Ovary (tissue), 9 donors: Measurements from ENCODE around the gene ILDR2. TPM values are rescaled to one million over a fixed set of nuclear protein-coding genes. Genes with fewer than 3 reads are reported as not detected.

Source experiments
- DNase-seq, 5 donors: peaks; one replicate each; pipeline ENCODE4 v3.0.0-alpha.2; 2019 to 2020
- H3K27ac ChIP-seq, 2 donors: fragments of 200-600 bp; one replicate each; pipeline versions ENCODE4 v1.5.1 to v1.8.0; 2019 to 2022
- H3K27me3 ChIP-seq: fragments of 200-600 bp; one replicate; pipeline ENCODE4 v1.8.0; 2022
- H3K36me3 ChIP-seq: fragments of 200-600 bp; sonication (generic); one replicate; pipeline ENCODE4 v1.5.1; 2019
- H3K4me1 ChIP-seq: one replicate; pipeline ENCODE4 v1.8.1; 2013; ENCODE audit warnings: mild to moderate bottlenecking, moderate library complexity; ENCODE audit not compliant: insufficient read depth
- H3K4me3 ChIP-seq: fragments of 200-600 bp; sonication (generic); one replicate; pipeline ENCODE4 v1.5.1; 2017
- H3K9me3 ChIP-seq, 2 donors: fragments of 200-600 bp in 1 of 2; sonication (generic) in 1 of 2; one replicate each; pipeline versions ENCODE4 v1.5.1 to v1.8.1; 2013 to 2019; ENCODE audit warnings: mild to moderate bottlenecking in 1 of 2, moderate library complexity in 1 of 2
- CTCF ChIP-seq, 3 donors: fragments of 450-650 bp in 2 of 3; fragments of 200-600 bp in 1 of 3; IDR thresholded peaks; one replicate each; pipeline versions ENCODE4 v1.5.1 to v1.8.0; 2016 to 2022; ENCODE audit warnings: antibody characterized with exemption in 3 of 3, mild to moderate bottlenecking in 1 of 3
- EP300 ChIP-seq: sonication (generic); formaldehyde crosslinking; IDR thresholded peaks from one replicate; pipeline ENCODE4 v1.6.1; 2017; ENCODE audit warnings: antibody characterized with exemption
- POLR2A ChIP-seq: fragments of 450-650 bp; IDR thresholded peaks from one replicate; pipeline ENCODE4 v1.6.1; 2017; ENCODE audit warnings: antibody characterized with exemption, mild to moderate bottlenecking, moderate library complexity
- WGBS, 3 donors: extraction: QIAGEN DNeasy Blood & Tissue Kit in 1 of 3; methylation state at CpG; one replicate each; pipeline versions ENCODE4 v1.1.5 to v1.1.7; 2013 to 2017; 5-methylcytosine and 5-hydroxymethylcytosine counted together
- intact Hi-C, 4 donors: fragments of 100-400 bp; cut with DNase I; formaldehyde crosslinking; loops; one replicate each; pipeline versions ENCODE4 v1.11.0 to v1.15.1; 2022 to 2023
- polyA plus RNA-seq, 2 donors: library from polyadenylated mRNA; stranded (reverse); fragments of 200-250 nt in 1 of 2; fragments of 350-450 nt in 1 of 2; fragmentation: Illumina TruSeq in 1 of 2; extraction: RNeasy Lipid Tissue Mini Kit (QIAGEN cat#74804) in 1 of 2; gene quantifications; one replicate each; pipeline ENCODE4 v1.2.3, GENCODE V29; 2013 to 2014
- total RNA-seq, 7 donors: library from RNA; depleted of rRNA in 2 of 7; stranded (reverse); fragments of >200 nt in 2 of 7; fragmentation: NEBNext Ultra II Directional in 3 of 7; extraction: Animal tissue kit (Norgen Biotek cat#: 25700) in 3 of 7; gene quantifications; one replicate each; pipeline versions ENCODE4 v1.1.0 to v1.2.4, GENCODE V29; 2016 to 2023
- donor health status: DM: no; HTN: no; CAD: no; lungs with moderate emphysema.
- donor health status: DM: no; HTN: no; CAD: no.
- donor health status: Bipolar disorder and iron deficiency.
- donor health status: DM: yes; HTN: yes; CAD: no.
- donor health status: DM: no; HTN: no; CAD: no.
- donor health status: DM: yes; HTN: yes; CAD: no.

The ILDR2 gene
- total and polyA plus RNA-seq, 9 donors, result 0.15 to 13.0 (median 0.45) TPM

- no peak for TF ChIP-seq EP300
- no peak for TF ChIP-seq CTCF (IDR thresholded peaks at IDR 0.05)
- TF ChIP-seq POLR2A, result no peak
- no peaks in the 10 kb centered on the region for H3K36me3 ChIP-seq
- 94 to 98% (median 98%) methylated on average over 2 of the region's 2 CpGs for WGBS, 3 donors
- no peak overlapping the region for H3K27ac ChIP-seq
- no peak for DNase-seq
- intact Hi-C loops, result no loop called here
- no peaks in the 10 kb centered on the region for H3K9me3 ChIP-seq
- no peaks in the 10 kb centered on the region for H3K4me1 ChIP-seq
- H3K4me3 ChIP-seq, result no peak overlapping the region
- no peaks in the 10 kb centered on the region for H3K27me3 ChIP-seq
Observed at GRCh38 chr1:166956872-166957271, 18.5 kb downstream of the ILDR2 start.

- H3K4me1 ChIP-seq, result no peaks in the 10 kb centered on the region
- H3K36me3 ChIP-seq, result no peaks in the 10 kb centered on the region
- no peaks in the 10 kb centered on the region for H3K9me3 ChIP-seq
- intact Hi-C loops, result no loop called here
- DNase-seq, result no peak
- H3K27ac ChIP-seq, result no peak overlapping the region
- no peak for TF ChIP-seq POLR2A
- no peak for TF ChIP-seq EP300
- no peak for TF ChIP-seq CTCF (IDR thresholded peaks at IDR 0.05)
- WGBS, 3 donors, result 66 to 82% (median 82%) methylated on average over 2 of the region's 2 CpGs
- H3K27me3 ChIP-seq, result no peaks in the 10 kb centered on the region
- H3K4me3 ChIP-seq, result no peak overlapping the region
Observed at GRCh38 chr1:166956057-166956850, 19.1 kb downstream of the ILDR2 start.

- no peaks in the 10 kb centered on the region for H3K27me3 ChIP-seq
- H3K4me1 ChIP-seq, result no peaks in the 10 kb centered on the region
- H3K27ac ChIP-seq, result no peak overlapping the region
- no peaks in the 10 kb centered on the region for H3K9me3 ChIP-seq
- TF ChIP-seq EP300, result no peak
- no peak for TF ChIP-seq CTCF (IDR thresholded peaks at IDR 0.05)
- no peak for TF ChIP-seq POLR2A
- DNase-seq, result no peak
- intact Hi-C loops, result no loop called here
- H3K4me3 ChIP-seq, result no peak overlapping the region
- no peaks in the 10 kb centered on the region for H3K36me3 ChIP-seq
Observed at GRCh38 chr1:166953491-166953890, 21.8 kb downstream of the ILDR2 start.

GRCh38 chr1:166952002-166952746 is 23.2 kb downstream of the ILDR2 start:
- intact Hi-C loops, result no loop called here
- Histone ChIP-seq H3K4me1 (no peaks in the 10 kb centered on the region), H3K27ac (no peak overlapping the region), H3K4me3 (no peak overlapping the region), H3K36me3 (no peaks in the 10 kb centered on the region), H3K27me3 (no peaks in the 10 kb centered on the region), H3K9me3 (no peaks in the 10 kb centered on the region)
- WGBS, 3 donors, result 47 to 58% (median 54%) methylated on average over 4 of the region's 4 CpGs
- TF ChIP-seq EP300 (no peak), CTCF (IDR thresholded peaks at IDR 0.05) (no peak), POLR2A (no peak)
- no peak for DNase-seq
